Skeletal muscle tissue (tissue), 4 donors: Measurements from ENCODE around the gene NCBP1. TPM values are rescaled to one million over a fixed set of nuclear protein-coding genes. Genes with fewer than 3 reads are reported as not detected.
"Not testable (repeated sequence)": the region's sequence is repeated elsewhere in the genome, so short reads cannot be mapped to it uniquely, and the experiment has no call there.

ENCODE experiments used
- H3K27ac ChIP-seq: one replicate; pipeline ENCODE4 v1.7.0; 2013; ENCODE audit warnings: mild to moderate bottlenecking, low read depth, low read length, inconsistent platforms
- H3K27me3 ChIP-seq, 3 donors: one replicate each; pipeline ENCODE4 v1.7.0; 2013; ENCODE audit warnings: low read length in 3 of 3; ENCODE audit not compliant: control insufficient read depth in 3 of 3, insufficient read depth in 3 of 3
- H3K36me3 ChIP-seq, 3 donors: one replicate each; pipeline ENCODE4 v1.7.0; 2013; ENCODE audit warnings: low read length in 3 of 3; ENCODE audit not compliant: control insufficient read depth in 3 of 3, insufficient read depth in 3 of 3
- H3K4me1 ChIP-seq, 3 donors: one replicate each; pipeline ENCODE4 v1.7.0; 2013; ENCODE audit warnings: low read length in 3 of 3, mild to moderate bottlenecking in 3 of 3; ENCODE audit not compliant: control insufficient read depth in 3 of 3, insufficient read depth in 3 of 3
- H3K4me3 ChIP-seq, 3 donors: one replicate each; pipeline ENCODE4 v1.7.0; 2013; ENCODE audit warnings: low read length in 3 of 3
- H3K9ac ChIP-seq, 3 donors: one replicate each; pipeline ENCODE4 v1.7.0; 2013; ENCODE audit warnings: low read length in 3 of 3, mild to moderate bottlenecking in 3 of 3, moderate library complexity in 2 of 3, low read depth in 1 of 3
- H3K9me3 ChIP-seq, 3 donors: one replicate each; pipeline ENCODE4 v1.7.0; 2013; ENCODE audit warnings: low read length in 3 of 3; ENCODE audit not compliant: control insufficient read depth in 3 of 3
- total RNA-seq: library from RNA; depleted of rRNA; stranded (reverse); fragments of >200 nt; gene quantifications from one replicate; pipeline ENCODE4 v1.2.3, GENCODE V29; 2014
- donor health status: Osteomylitis.

The NCBP1 gene
- total RNA-seq, 1 donor from 2014 or later: 50.1 TPM

DNA sequence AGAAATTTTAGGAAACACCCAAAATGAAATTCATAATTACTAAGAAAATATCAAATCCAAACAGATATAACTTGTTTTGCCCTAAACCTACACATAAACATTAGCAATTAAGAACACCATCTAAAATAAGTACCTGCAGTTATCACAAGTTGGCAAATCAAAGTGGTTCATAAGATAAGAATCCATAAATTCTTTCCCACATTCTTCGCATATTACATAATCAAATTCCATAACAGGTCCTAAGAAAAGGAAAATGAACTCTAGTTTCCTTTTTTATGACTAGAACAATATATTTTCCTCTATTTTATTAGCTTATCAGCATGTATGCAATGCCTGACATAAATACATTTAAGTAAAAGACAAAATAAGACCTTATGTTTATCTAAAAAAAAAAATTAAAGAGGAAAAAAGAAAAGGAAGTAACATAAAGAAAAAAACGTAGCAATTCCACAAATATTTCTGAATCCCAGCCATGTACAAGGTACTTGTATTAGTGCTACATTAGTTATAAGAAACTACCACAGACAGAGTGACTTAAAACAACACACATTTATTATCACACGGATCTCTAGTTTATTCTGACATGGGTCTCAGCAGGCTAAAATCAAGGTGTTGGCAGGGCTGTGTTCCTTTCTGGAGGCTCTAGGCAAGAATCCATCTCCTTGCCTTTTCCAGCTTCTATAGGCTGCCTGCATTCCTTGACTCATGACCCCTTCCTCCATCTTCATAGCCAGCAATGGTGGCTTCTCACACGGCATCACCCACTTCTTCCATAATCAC, 56.0 kb downstream of the NCBP1 start:
- peaks cover 1 to 6% (median 2%) of the 10 kb centered on the region in 3 donors for H3K4me1 ChIP-seq
- H3K36me3 ChIP-seq: peaks cover 10 to 46% (median 42%) of the 10 kb centered on the region in 3 donors
- no peak overlapping the region for H3K4me3 ChIP-seq
- H3K27me3 ChIP-seq: no peaks in the 10 kb centered on the region
- no peak overlapping the region for H3K27ac ChIP-seq
- no peak overlapping the region for H3K9ac ChIP-seq
- no peaks in the 10 kb centered on the region for H3K9me3 ChIP-seq

DNA sequence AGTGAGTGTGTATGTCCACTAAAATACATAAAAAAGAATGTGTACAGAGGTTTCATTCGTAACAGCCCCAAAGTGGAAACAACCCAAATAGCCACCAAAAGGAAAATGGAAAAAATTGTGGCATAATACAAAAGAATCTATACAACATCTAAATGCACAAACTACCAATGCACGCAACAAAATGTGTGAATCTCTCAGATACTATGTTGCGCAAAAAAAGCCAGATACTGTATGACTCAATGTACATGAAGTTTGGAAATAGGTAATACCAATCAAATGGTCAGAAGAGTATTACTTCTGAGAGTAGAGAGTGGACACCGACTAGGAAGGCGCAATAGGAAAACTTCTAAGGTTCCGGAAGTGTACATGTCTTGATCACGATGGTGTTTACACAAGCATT, 61.1 kb downstream of the NCBP1 start:
- Histone ChIP-seq H3K9ac (peak overlapping the region in 1 of 3 donors; percentile 54), H3K36me3 (peaks cover 4 to 17% (median 17%) of the 10 kb centered on the region in 3 donors), H3K4me1 (peaks cover 22 to 23% (median 22%) of the 10 kb centered on the region in 3 donors), H3K27me3 (no peaks in the 10 kb centered on the region), H3K9me3 (no peaks in the 10 kb centered on the region), H3K4me3 (no peak overlapping the region), H3K27ac (no peak overlapping the region)

GRCh38 chr9:97695390-97695789, 61.8 kb downstream of the NCBP1 start:
- H3K4me3 ChIP-seq: peak overlapping the region in 2 of 3 donors; percentile 78 to 83
- no peak overlapping the region for H3K27ac ChIP-seq
- H3K9ac ChIP-seq: peak overlapping the region; percentile 54 to 97 (median 93)

DNA sequence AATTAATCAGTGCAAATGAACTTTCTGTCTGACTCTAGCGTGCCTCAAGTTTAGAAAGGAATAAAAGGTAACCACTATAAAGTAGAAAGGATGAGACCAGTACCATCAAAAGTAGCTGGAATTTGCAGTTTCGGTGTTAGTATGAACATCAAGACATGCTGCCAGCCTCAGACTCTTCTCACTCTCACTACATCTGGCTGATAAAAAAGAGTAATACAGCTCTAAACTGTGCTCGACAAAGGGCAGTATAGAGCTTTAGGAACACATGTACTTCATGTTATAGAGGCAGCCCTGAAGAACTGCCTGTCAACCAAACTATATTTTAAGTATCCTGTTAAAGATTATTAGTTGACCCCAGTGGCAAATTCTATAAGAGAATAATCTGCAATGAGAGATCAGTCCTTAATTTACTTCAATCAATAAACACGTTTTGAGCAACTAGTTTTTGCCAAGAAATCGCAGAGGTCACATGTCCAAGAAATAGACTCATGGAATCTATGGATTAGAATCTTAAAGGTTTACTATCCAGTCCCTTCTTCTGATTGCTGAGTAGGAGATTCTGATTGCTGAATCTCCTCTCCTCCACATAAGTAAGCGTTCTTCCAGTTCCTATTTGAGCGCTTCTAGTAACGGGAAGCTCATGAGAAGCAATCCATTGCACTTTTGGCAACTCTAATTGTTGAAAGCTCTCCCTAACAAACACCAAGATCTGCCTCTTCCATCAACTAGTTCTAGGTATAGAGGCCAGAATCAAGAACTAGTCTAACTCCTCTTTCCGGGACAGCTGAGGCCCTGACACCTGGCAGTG, 62.6 kb downstream of the NCBP1 start:
- Histone ChIP-seq H3K36me3 (peaks cover 4 to 10% (median 6%) of the 10 kb centered on the region in 3 donors), H3K4me3 (peak overlapping the region; percentile 78 to 89 (median 83)), H3K27ac (peak overlapping the region; percentile 85), H3K9ac (peak overlapping the region; percentile 69 to 97 (median 93)), H3K4me1 (peaks cover 22 to 23% (median 22%) of the 10 kb centered on the region in 3 donors), H3K9me3 (no peaks in the 10 kb centered on the region), H3K27me3 (no peaks in the 10 kb centered on the region)

More at GRCh38 chr9:97695390-97695789, 61.8 kb downstream of the NCBP1 start:
- Histone ChIP-seq H3K36me3 (peaks cover 4 to 17% (median 11%) of the 10 kb centered on the region in 3 donors), H3K27me3 (no peaks in the 10 kb centered on the region), H3K9me3 (no peaks in the 10 kb centered on the region), H3K4me1 (peaks cover 22 to 23% (median 22%) of the 10 kb centered on the region in 3 donors)

DNA sequence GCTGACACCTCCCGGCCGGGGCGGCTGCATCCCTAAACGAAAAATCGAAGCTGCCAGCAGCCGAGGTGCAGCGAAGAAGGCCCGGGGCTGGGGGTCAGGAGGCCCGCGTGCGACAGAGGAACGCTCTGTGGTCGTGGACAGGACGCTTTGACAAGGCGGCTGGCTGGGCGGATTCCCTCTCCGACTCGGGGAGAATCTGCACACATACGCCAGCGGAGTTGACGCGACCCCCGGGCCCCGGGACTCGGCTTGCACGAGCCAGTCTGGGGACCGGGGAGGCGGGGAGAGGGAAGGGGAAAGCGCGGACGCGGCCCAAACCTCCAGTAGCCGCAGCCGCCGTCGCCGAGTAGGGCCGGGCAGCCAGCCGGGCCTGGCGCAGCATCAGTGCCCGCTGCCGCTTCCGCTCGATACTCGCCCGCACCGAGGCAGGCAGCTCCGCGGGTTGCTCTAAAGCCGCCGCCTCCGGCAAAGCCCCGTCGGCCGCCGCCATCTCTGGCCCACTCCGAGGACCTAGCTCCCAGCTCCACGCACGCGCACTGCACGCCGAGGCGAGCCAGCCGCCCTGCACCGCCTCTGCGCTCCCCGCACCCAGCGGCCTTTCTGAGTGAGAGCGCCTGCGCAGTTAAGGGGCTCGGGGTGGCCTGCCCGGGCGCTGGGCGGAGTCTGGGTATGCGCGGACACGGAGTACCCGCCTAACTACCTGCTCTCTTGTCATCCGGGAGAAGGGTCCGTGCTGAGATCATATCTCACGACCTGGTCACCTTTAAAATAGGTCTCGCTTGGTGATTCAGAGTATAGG, 63.4 kb downstream of the NCBP1 start, which contains the start of gene XPA:
XPA (minus strand) TSS at position 538 of the 799 bp plus-strand sequence; CDS start at position 490, 48 bp downstream.
- Histone ChIP-seq H3K27ac (peak within 1 kb of the TSS; percentile 85), H3K4me3 (peak within 1 kb of the TSS; percentile 78 to 89 (median 83))

DNA sequence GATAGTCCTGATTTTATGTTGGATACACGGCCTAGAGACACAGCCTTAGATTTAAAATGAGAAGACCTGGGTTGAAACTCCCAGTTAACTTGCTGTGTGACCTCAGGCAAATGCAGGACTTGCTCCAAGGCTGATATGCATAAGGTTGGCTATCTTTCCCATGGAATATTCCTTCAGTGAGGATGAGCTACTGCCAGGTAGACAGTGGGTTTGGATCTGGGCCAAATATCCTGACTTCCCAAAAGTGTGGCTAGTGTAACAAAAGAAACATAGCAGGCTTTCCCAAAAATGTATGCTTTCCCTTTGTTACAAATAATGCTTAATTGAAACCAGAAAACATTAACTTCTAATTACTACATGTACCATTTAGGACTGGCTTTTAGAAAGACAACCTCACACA, 64.2 kb downstream of the NCBP1 start:
- Histone ChIP-seq H3K4me1 (peaks cover 22 to 23% (median 22%) of the 10 kb centered on the region in 3 donors), H3K9ac (peak overlapping the region in 2 of 3 donors; percentile 93 to 97), H3K27ac (peak overlapping the region; percentile 85), H3K27me3 (no peaks in the 10 kb centered on the region), H3K9me3 (no peaks in the 10 kb centered on the region), H3K4me3 (peak overlapping the region; percentile 78 to 89 (median 83)), H3K36me3 (peaks cover 0 to 5% (median 0%) of the 10 kb centered on the region in 3 donors)

More for the DNA sequence above, 63.4 kb downstream of the NCBP1 start, which contains the start of gene XPA:
- Histone ChIP-seq H3K36me3 (peaks cover 0 to 6% (median 2%) of the 10 kb centered on the region in 3 donors), H3K27me3 (no peaks in the 10 kb centered on the region), H3K9me3 (no peaks in the 10 kb centered on the region), H3K9ac (peak within 1 kb of the TSS; percentile 69 to 97 (median 93)), H3K4me1 (peaks cover 22 to 23% (median 22%) of the 10 kb centered on the region in 3 donors)

DNA sequence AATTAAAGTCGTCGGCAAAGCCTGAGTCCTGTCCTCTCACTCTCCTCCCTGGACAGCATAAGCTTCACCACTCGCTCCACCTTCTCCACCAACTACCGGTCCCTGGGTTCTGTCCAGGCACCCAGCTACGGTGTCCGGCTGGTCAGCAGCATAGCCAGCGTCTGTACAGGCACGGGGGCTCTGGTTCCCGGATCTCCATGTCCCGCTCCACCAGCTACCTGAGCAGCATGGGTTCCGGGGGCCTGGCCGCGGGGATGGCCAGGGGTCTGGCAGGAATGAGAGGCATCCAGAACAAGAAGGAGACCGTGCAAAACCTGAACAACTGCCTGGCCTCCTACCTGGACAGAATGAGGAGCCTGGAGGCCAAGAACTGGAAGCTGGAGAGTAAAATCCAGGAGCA, 65.2 kb downstream of the NCBP1 start:
- Histone ChIP-seq H3K9ac (no peak overlapping the region), H3K4me1 (peaks cover 22 to 23% (median 22%) of the 10 kb centered on the region in 3 donors), H3K9me3 (no peaks in the 10 kb centered on the region), H3K27ac (no peak overlapping the region), H3K36me3 (no peaks in the 10 kb centered on the region), H3K27me3 (no peaks in the 10 kb centered on the region), H3K4me3 (no peak overlapping the region)

- H3K9me3 ChIP-seq, H3K9ac ChIP-seq, H3K27ac ChIP-seq, H3K36me3 ChIP-seq, H3K4me3 ChIP-seq, H3K27me3 ChIP-seq: not testable (repeated sequence)
- peaks cover 20 to 23% (median 22%) of the 10 kb centered on the region in 3 donors for H3K4me1 ChIP-seq
Observed at GRCh38 chr9:97699281-97699680, 65.7 kb downstream of the NCBP1 start.

GRCh38 chr9:97699824-97700223, 66.2 kb downstream of the NCBP1 start:
- H3K4me3 ChIP-seq, H3K9me3 ChIP-seq, H3K36me3 ChIP-seq, H3K27me3 ChIP-seq, H3K9ac ChIP-seq, H3K27ac ChIP-seq: not testable (repeated sequence)
- peaks cover 14 to 20% (median 18%) of the 10 kb centered on the region in 3 donors for H3K4me1 ChIP-seq
